ENCODE results near the gene ZNF394. TPM values are rescaled to one million over a fixed set of nuclear protein-coding genes. Genes with fewer than 3 reads are reported as not detected.

Gene ZNF394
- total RNA-seq, 6 donors from 2014 or later, result 29.0 to 186 (median 34.8) TPM

DNA sequence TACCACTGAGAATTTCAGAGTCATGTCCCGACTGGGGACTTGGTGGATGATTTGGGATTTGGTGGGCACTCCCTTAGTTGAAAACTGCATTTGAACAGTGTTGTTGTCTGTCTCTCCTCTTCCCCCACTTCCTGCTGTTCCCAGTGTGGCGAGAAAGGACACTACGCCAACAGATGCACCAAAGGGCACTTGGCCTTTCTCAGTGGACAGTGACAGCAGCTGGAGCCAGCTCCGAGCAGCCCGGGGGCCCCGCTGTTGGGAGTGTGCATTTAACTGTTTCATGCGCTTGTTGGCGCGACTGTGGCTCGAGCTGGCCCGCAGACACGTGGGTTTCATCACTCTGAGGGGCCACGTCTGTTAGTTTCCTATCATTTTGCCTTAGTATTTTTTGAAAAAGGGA lies 43.8 kb downstream of the ZNF394 start:
- 74 to 81% methylated on average over 11 to 13 of the region's 13 CpGs for WGBS, 2 donors
- no peak for DNase-seq
- H3K9me3 ChIP-seq, result no peaks in the 10 kb centered on the region
- no peaks in the 10 kb centered on the region for H3K27me3 ChIP-seq
- no peak for ATAC-seq (ENCODE audit: low FRiP score in 2 of 2)
- no peak overlapping the region for H3K27ac ChIP-seq
- H3K36me3 ChIP-seq, result peaks cover 13 to 87% (median 75%) of the 10 kb centered on the region in 4 donors
- H3K4me1 ChIP-seq, result peaks cover 0 to 4% (median 0%) of the 10 kb centered on the region in 4 donors
- no peak overlapping the region for H3K4me3 ChIP-seq
- TF ChIP-seq, protein P1, sequence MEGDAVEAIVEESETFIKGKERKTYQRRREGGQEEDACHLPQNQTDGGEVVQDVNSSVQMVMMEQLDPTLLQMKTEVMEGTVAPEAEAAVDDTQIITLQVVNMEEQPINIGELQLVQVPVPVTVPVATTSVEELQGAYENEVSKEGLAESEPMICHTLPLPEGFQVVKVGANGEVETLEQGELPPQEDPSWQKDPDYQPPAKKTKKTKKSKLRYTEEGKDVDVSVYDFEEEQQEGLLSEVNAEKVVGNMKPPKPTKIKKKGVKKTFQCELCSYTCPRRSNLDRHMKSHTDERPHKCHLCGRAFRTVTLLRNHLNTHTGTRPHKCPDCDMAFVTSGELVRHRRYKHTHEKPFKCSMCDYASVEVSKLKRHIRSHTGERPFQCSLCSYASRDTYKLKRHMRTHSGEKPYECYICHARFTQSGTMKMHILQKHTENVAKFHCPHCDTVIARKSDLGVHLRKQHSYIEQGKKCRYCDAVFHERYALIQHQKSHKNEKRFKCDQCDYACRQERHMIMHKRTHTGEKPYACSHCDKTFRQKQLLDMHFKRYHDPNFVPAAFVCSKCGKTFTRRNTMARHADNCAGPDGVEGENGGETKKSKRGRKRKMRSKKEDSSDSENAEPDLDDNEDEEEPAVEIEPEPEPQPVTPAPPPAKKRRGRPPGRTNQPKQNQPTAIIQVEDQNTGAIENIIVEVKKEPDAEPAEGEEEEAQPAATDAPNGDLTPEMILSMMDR (IDR thresholded peaks at IDR 0.05), result no peak
- no peak for TF ChIP-seq EP300 (IDR thresholded peaks at IDR 0.05)
- TF ChIP-seq POLR2A (IDR thresholded peaks at IDR 0.05), result no peak
- TF ChIP-seq POLR2AphosphoS5 (IDR thresholded peaks at IDR 0.05), result no peak

DNA sequence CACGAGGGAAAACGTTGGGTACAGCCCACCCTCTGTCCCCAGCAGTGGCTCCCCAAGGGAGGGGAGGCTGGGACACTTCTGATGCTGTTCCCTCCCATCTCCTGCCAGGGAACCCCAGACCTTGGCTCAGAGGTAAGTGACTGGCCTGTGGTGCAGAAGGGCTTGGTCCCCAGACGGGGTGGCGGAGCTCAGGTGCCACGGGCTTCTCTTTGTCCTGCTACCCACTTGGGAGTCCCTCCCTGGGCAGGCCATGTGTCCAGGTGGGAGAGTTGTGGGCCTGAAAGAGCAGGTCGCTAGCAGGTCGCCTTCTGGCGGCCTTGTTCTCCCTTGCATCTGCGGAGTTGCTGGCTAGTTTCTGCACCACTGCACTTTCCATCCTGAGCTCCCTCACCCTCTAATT lies 44.2 kb downstream of the ZNF394 start:
- H3K27ac ChIP-seq, result no peak overlapping the region
- 85 to 95% methylated on average over 7 to 9 of the region's 9 CpGs for WGBS, 2 donors
- no peak overlapping the region for H3K4me3 ChIP-seq
- DNase-seq (no peak), ATAC-seq (ENCODE audit: low FRiP score in 2 of 2) (no peak)
- H3K9me3 ChIP-seq, result no peaks in the 10 kb centered on the region
- no peak for TF ChIP-seq EP300 (IDR thresholded peaks at IDR 0.05)
- H3K27me3 ChIP-seq, result no peaks in the 10 kb centered on the region
- peaks cover 0 to under 1% (median 0%) of the 10 kb centered on the region in 4 donors for H3K4me1 ChIP-seq
- peaks cover 14 to 91% (median 79%) of the 10 kb centered on the region in 4 donors for H3K36me3 ChIP-seq

DNA sequence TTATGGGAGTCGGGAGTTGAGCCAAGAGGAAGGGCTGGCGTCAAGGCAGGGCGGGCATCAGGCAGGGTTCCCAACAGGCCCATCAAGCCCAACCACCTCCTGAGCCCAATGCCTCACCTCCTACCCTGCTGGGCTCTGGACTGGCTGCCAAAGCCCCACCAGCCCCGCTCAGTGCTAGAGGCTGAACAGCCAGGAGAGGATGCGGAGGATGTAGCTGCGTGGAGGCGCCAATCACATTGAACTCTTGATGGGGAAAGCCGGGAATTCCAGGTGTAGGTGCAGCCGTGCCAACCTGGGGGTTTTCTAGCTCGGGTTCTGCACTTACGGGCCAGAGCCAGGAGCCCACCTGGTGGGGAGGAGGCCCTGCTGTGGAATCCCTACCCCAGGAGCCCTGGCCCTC lies 47.0 kb downstream of the ZNF394 start:
- DNase-seq, result no peak
- no peak for TF ChIP-seq POLR2AphosphoS5 (IDR thresholded peaks at IDR 0.05)
- TF ChIP-seq, protein P1 (IDR thresholded peaks at IDR 0.05), result no peak
- peaks cover 15 to 100% (median 87%) of the 10 kb centered on the region in 4 donors for H3K36me3 ChIP-seq
- 93 to 94% methylated on average over 8 of the region's 11 CpGs for WGBS, 2 donors
- H3K27ac ChIP-seq, result no peak overlapping the region
- no peak overlapping the region for H3K4me3 ChIP-seq
- H3K4me1 ChIP-seq, result no peaks in the 10 kb centered on the region
- H3K9me3 ChIP-seq, result no peaks in the 10 kb centered on the region
- H3K27me3 ChIP-seq, result no peaks in the 10 kb centered on the region
- no peak for ATAC-seq (ENCODE audit: low FRiP score in 2 of 2)

DNA sequence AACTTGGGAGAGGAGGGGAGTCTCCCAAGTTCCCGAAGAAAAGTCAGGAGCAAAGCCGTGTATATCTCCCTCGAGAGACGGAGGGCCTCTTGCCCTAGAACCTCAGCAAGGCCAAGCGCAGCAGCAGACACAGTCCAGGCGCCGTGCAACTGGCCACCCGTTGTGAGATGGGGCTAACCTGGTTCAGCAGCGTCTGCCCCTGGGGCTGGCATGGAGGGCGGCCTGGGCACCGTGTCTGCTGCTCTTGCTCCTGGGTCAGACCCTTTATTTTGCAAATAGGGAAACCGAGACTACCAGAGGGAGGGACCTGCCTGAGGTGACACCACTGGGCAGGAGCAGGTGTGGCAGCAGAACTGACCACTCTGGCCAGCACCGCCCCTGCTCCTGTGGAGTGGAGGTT lies 47.5 kb downstream of the ZNF394 start:
- peaks cover 14 to 100% (median 87%) of the 10 kb centered on the region in 4 donors for H3K36me3 ChIP-seq
- no peak overlapping the region for H3K27ac ChIP-seq
- no peaks in the 10 kb centered on the region for H3K27me3 ChIP-seq
- no peaks in the 10 kb centered on the region for H3K9me3 ChIP-seq
- DNase-seq (no peak), ATAC-seq (ENCODE audit: low FRiP score in 2 of 2) (no peak)
- WGBS, 2 donors, result 88 to 98% methylated on average over 10 to 13 of the region's 13 CpGs
- TF ChIP-seq POLR2A (IDR thresholded peaks at IDR 0.05) (no peak), POLR2AphosphoS5 (IDR thresholded peaks at IDR 0.05) (no peak), EP300 (IDR thresholded peaks at IDR 0.05) (no peak)
- TF ChIP-seq, protein P1 (IDR thresholded peaks at IDR 0.05), result no peak
- H3K4me3 ChIP-seq, result no peak overlapping the region
- no peaks in the 10 kb centered on the region for H3K4me1 ChIP-seq

DNA sequence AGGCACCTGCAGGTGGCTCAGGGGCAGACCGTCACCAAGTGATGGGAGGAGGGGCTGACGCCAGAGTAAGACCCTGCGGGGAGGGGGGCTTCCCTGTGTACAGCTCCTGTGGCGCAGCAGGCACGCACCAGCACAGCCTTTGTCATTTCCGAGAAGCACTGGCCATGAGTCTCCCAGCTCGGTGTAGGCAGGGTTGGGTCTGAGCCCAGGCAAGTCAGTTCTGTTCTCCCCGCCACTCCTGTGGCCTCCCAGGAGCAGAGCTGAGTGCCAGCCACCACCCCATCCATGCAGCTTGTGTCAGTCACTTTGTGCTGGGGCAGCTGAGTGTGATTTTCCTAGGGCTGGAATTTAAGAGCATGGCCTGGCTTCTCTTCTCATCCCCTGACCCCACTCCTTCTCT lies 48.1 kb downstream of the ZNF394 start:
- H3K4me3 ChIP-seq, result no peak overlapping the region
- WGBS, 2 donors, result 96 to 97% methylated on average over 8 of the region's 8 CpGs
- H3K27ac ChIP-seq, result no peak overlapping the region
- H3K27me3 ChIP-seq, result no peaks in the 10 kb centered on the region
- DNase-seq, result no peak
- TF ChIP-seq EP300 (IDR thresholded peaks at IDR 0.05) (no peak), POLR2A (IDR thresholded peaks at IDR 0.05) (no peak), POLR2AphosphoS5 (IDR thresholded peaks at IDR 0.05) (no peak)
- TF ChIP-seq, protein P1 (IDR thresholded peaks at IDR 0.05), result no peak
- ATAC-seq (ENCODE audit: low FRiP score in 2 of 2), result no peak
- no peaks in the 10 kb centered on the region for H3K4me1 ChIP-seq
- H3K9me3 ChIP-seq, result no peaks in the 10 kb centered on the region
- peaks cover 14 to 99% (median 84%) of the 10 kb centered on the region in 4 donors for H3K36me3 ChIP-seq

All from upper lobe of left lung (tissue), 6 donors.